Glomerular visceral epithelial cell (primary cell): ENCODE results near the gene AIMP1.
A peak's percentile ranks its signal among the peaks of the same experiment; 100 is the strongest.
"Not testable (repeated sequence)": the region's sequence is repeated elsewhere in the genome, so short reads cannot be mapped to it uniquely, and the experiment has no call there.

Experiments used
- DNase-seq: peaks from one replicate; pipeline ENCODE4 v3.0.0-alpha.2; 2016; ENCODE audit errors: extremely low spot score

AIMP1 gene

DNA sequence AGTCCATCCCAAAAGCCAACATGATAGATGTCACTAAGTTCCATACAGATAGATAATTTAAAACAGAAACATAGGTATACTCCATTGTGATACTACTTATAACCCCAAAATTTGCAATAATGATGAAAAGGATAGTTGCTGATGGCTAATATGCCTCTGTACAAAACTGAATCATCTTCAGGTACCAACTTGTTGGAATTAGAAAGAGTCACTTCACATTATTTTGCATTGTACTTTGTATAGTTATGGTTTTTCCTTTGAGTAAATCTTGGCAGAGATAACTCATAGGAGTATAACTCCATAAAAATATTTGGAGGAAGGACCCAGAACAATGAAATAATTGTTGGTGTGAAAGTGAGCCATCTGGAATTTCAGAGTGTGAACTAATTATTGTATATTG, 34.7 kb downstream of the AIMP1 start:
- no peak for DNase-seq

DNA sequence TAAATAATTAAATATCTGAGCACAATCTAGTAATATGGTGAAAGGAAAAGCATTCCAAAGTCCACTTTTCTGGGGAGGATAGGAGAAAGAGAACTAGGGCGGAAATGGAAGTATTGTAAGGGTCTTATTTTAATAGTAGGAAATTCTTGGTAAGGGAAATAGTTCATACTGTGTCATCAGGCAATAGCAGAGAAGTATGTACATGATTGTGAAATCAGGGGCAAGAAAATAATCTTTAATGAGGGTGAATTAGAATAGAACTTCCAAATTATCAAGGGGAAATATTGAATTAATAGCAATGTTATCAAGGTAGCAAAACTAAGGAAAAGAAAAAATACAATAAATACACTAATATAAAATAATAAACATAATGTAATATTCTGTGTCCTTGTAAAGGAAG, 37.4 kb downstream of the AIMP1 start:
- DNase-seq: no peak

DNA sequence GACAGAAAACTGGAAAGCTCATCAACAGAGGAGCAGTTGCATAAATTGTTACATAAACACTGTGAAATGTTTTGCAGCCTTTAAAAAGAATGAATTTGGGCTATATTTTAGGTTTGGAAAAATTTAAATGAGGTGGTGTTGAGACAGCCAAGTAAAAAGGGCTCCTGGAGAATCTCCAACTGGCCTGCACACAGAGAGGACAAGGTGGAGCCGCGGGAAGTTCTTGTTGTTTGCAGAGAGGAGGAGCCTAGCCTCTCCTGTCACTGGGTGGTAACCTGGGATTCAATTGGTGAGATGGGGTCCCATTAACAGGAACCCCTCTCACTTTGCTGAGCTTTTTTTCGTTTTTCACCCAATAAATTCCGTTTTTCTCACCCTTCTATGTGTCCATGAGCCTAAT, 38.8 kb downstream of the AIMP1 start:
- no peak for DNase-seq

DNA sequence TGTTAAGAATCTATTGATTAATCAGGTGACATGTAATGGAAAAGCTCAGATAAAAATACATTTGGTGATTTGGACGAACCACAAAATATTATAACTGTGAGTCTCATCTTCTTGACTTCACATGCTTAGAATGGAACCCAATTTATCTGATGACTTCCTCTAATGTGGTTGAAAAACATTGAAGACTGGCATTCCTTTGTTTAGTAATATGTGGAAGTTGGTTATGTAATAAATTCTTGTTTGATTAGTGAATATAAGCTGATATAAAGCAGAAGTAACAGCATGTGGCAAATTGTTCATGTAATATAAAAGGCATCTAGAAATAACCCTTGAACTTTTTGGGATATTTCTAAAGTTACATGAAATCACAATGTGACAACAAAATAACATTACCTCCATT, 42.5 kb downstream of the AIMP1 start:
- DNase-seq: peak; percentile 25

DNA sequence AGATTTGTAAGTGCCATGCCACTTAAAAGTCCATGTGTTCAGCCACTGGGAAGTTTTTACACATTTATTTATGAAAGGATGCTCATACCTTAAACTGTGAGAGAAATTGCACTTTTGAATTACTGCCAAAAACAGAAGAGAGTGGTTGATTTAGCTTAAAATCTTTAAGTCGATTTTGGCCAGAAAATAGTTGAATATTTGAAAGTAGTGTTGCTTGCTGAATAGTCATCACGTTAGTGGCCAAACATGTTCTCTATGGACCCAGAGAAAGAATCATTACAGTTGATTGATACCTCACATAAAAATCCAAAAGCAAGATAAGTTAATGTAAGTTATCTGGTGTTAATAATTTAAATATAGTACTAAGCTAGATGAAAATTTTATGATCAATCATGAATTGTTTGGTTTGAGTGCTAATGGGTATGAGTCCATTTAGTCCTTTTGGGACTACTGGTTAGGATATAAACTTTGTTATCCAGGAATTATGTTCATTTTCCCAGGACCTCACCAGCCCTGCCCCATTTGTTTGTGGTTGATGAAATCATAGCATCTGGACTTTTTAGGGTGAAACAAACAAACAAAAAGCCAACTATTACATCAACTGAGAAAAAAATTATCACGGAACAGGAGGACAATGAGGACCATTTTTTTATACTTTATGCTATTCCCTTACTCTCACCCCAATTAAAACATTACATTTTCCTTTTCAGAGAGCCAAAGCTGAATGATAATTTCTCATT, 45.9 kb downstream of the AIMP1 start:
- DNase-seq: no peak

DNA sequence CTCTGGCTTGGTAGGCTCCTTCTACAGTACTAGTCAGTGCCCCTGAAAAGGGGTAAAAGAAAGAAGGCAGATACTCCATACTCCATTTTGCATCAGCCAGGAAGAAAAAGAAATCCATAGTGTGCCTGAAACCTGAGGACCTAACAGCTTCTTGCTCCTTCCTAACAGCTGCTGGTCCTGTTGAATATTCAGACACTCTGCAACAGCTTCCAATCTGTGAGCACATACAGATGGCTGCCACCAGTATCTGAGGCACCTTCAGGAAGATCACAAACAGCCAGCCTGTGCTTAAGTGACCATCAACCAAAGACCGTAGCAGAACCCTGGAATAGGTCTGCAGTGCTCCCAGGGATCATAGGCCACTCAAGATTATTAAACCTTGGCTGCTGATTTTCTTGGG, 47.9 kb downstream of the AIMP1 start:
- no peak for DNase-seq

DNA sequence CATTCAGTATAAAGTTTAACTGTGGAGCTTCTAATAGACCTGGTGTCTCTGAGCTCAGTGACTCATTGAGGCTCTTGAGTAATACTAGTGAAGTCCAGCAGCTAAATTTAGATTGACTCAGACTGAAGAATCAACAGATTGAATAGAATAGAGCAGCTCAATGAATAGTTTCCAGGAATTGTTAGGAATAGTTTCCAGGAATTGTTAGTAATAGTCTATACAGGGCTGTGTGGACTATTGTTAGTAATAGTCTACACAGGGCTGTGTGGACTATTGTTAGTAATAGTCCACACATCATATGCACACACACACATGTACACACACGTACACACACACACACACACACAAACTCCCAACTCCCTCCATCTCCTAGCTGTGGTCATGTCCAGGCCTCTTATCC, 49.3 kb downstream of the AIMP1 start:
- peak; percentile 66 for DNase-seq

DNA sequence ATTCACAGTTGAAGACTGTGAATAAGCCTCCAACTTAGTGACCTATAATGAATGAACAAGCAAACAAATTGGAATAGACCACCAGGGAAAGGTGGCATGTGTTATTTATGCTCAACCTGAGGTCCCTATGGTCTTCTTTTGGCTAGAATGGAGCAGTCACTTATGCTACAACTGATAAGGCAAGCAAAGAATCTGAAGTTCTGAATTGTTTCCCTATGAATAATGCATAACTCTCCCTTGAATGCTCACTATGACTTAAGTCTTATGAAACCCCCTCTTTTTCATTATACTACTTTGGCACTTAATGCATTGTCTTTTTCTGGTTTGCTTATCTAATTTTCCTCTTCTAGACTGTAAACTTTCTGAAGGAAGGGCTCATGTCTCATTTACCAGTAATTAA, 49.7 kb downstream of the AIMP1 start:
- no peak for DNase-seq

DNA sequence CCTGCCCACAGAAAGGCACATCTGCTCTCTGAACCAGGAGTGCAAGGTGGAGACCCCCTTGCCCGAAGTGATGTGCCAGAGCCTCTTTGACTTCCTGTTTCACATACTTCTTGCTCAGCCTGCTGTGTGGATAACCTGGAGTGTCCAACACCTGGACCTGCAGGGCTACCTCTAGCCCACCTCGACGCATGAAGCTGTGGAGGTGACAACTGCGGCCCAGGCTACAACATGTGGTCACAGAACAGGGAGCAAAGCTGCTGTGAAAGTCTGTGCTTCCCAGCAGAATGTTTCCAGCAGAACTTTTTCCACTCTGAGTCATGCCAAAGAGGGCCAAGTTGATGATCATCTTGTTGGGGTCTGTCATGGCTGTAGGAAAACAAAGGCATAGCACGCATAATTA, 50.7 kb downstream of the AIMP1 start:
- DNase-seq: no peak

DNA sequence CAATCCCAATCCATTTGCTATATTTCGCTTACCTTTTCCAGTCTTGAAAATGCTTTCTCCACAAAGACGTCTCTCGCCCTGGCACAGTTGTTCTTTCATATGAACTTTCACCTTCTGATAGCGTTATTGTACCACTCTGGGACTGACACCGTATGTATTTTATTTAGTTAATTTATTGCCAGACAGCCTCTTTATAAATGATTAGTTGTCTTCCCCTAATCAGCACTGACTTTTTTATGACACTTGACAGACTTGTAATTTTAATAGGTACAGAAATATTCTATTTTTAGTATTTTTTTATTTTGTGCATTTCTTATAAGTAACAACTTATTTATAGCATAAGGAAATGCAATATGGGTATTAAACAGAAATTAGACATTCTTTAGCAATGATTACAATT, 52.3 kb downstream of the AIMP1 start, which contains the start of gene GIMD1:
GIMD1 (minus strand) TSS at position 101 of the 400 bp plus-strand sequence. CDS start 1,343 bp downstream, outside the sequence.
- no peak for DNase-seq

DNA sequence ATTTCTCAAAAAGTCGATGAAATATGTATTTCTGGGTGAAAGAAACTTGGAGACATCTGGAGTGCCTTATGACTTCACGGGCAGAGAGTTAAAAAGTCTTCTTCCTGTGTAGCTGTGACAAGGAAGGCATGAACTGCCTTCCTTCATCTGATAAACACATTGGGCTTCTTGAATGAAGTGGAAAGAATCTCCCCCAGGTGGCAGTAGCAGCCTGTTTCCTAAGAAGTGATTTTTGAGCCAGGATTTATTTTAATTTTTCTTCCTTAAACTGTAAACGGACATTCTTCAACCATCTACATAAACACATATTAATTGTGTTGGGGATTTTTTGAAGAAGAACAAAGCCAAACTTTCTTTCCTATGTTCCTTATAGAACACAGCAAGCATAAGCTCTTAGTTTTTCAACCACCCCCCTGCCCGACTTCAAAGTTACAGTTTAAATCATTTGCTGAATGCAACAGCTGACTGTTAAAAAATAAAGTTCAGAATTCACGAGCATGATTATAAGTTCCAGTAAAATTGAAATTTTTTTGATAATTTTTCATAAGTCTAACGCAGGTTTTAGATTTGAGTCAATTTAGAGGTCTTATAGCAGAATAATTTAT, 53.2 kb downstream of the AIMP1 start:
- peak; percentile 80 for DNase-seq

DNA sequence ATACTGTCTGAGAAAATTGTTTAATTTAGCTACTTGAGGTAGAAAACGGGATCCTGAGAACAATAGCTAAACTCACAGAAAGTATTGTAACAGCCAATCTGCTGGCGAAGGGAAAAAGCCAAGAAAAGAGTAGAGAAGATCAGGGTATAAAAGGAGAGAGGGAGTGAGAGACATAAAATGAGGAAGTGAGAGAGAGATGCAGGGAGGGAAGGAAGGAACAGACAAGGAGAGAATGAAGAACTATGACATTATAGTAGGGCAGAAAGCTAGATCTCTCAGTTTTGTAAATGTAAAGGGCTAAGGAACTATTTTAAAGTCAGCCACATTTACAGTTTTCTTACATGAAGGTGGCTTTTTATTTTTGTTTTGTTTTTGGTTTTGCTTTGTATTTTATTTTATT, 53.9 kb downstream of the AIMP1 start:
- DNase-seq: no peak

DNA sequence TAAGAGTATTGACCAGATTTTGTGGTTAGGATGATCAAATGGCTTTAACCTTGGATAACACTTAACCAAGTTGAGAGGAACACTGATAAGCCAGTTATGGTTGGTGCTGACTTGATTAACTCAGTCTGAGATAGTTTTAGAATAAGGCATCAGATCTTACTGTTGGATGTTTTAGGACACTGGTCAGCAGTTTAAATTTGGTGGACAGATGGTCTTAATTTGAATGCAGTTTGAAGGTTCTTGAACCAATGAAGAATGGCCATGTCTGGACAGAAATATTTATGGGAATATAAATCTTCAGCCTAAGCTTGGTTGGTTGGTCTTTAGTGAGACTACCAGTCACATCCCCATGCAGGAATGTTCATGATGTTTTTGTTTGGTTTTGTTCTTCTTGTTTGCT, 54.8 kb downstream of the AIMP1 start:
- no peak for DNase-seq

DNA sequence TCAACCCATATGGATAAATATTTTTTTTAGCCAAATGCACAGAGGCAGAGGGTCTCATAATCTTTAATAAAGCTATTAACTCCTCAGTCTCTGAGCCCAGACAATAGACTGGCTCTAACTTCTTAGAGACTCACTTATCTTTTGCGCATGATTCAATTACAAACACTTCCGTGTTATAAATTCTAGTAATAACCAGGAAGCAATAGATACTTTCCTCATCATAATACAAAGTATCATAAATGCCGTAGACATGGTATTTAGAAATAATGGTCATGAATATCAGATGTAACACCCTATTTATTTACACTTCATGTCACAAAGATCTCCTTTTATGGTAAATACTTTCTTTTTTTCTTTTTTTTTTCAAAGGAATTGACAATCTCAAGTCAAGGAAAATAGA, 56.7 kb downstream of the AIMP1 start:
- DNase-seq: no peak

DNA sequence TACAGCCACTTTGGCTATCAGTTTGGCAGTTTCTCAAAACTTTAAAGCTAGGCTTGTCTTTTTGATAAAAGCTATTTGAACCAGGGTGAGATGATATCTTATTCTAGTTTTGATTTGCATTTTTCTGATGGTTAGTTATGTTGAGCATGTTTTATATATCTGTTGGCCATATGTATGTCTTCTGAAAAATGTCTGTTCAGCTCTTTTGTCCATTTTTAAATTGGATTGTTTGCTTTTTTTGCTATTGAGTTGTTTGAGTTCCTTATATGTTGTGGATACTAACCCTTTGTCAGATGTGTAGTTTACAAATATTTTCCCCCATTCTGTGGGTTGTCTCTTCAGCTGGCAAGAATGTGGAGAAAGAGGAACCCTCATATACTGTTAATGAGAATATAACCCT, 63.8 kb downstream of the AIMP1 start:
- no peak for DNase-seq

DNA sequence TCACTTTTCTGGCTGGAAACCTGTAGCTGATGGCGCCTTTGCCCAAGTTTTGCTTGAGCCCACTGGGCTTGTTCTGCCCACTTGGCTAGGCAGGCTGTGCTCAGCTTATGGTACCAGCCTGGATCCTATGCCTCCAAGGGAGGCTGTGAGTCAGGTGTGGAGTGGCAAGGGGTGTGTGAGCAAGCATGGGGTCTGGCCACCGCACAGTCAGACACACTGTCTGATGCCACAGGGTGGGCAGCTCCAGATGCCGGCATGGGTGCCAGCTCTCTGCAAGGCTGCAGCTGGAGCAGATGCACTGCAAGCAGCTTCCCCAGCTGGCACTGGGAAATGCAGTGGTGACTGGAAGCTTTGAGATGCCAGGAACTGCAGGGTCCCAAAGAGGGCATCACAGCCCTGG, 68.5 kb downstream of the AIMP1 start:
- no peak for DNase-seq

DNA sequence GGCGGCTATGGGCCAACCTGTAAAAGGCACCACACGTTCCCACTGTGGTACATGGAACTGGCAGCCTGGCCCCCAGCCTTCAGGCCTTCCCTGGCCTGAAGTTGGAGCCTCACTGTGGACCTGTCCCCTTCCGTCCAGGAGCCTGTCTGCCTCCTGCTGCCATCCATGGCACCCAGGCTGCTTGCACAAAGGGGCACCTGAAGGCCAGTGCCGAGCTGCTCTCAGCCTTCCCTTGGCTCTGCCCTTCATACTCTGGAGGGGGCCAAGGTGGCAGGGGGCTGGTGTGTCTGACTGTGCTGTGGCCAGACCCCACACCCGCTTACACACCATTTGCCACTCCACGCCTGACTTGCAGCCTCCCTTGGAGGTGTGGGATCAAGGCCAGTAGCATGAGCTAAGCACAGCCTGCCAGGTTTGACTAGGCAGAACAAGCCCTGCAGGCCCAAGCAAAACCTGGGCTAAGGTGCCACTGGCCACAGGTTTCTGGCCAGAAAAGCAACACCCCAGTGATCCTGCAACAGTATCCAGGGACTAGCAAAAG, 69.6 kb downstream of the AIMP1 start:
- no peak for DNase-seq

DNA sequence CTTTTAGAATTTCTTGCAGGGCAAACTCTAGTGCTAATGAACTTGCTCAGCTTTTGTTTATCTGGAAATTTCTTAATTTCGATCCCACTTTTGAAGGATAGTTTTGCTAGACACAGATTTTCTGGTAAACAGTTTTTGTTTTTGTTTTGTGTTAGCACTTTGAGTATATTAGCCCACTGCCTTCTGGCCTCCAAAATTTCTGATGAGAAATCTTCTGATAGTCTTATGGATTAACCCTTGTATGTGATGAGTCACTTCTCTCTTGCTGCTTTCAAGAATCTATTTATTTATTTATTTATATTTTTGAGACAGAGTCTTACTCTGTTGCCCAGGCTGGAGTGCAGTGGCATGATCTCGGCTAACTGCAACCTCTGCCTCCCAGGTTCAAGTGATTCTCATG, 79.2 kb downstream of the AIMP1 start:
- no peak for DNase-seq

DNA sequence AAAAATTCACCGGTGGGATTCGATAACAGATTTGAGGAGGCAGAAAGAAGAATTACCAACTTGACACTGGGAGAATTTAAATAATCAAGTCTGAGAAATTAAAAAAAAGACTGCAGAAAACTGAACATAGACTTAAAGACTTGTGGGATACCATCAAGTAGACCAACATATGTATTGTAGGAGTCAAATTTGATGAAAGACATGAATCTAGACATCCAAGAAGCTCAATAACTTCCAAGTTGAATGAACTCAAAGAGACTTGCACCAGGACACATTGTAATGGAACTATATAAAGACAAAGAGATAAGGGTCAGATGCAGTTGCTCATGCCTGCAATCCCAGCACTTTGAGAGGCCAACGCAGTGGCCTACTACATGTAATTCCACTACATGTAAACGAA, 82.5 kb downstream of the AIMP1 start:
- DNase-seq: not testable (repeated sequence)
